GM20431 (cell line): ENCODE results near the gene PHLPP1.

ENCODE experiments used
- in situ Hi-C: fragments of 300-500 bp; cut with MseI, MboI; formaldehyde crosslinking; loops from one replicate; pipeline ENCODE4 v1.15.0; 2020; ENCODE audit warnings: low sequenced_read_pairs; ENCODE audit not compliant: unreplicated experiment

PHLPP1 gene

GRCh38 chr18:62988471-62988870, 273.1 kb downstream of the PHLPP1 start:
- in situ Hi-C loops, result loop anchor here (25.0 kb wide), 2 partner anchors 401 to 551 kb away; no protein-coding TSS in a partner anchor

GRCh38 chr18:62989195-62989594, 273.9 kb downstream of the PHLPP1 start:
- in situ Hi-C loops, result loop anchor here (25.0 kb wide), 2 partner anchors 402 to 552 kb away; no protein-coding TSS in a partner anchor

- in situ Hi-C loops, result loop anchor here (25.0 kb wide), 2 partner anchors 403 to 553 kb away; no protein-coding TSS in a partner anchor
Measured at GRCh38 chr18:62990653-62991052, 275.3 kb downstream of the PHLPP1 start.

GRCh38 chr18:62991389-62991788, 276.0 kb downstream of the PHLPP1 start:
- in situ Hi-C loops, result loop anchor here (25.0 kb wide), 2 partner anchors 404 to 554 kb away; no protein-coding TSS in a partner anchor

GRCh38 chr18:62991959-62992358, 276.6 kb downstream of the PHLPP1 start:
- in situ Hi-C loops, result loop anchor here (25.0 kb wide), 2 partner anchors 405 to 555 kb away; no protein-coding TSS in a partner anchor

- in situ Hi-C loops, result loop anchor here (25.0 kb wide), 2 partner anchors 406 to 556 kb away; no protein-coding TSS in a partner anchor
Measured at GRCh38 chr18:62992877-62993365, 277.6 kb downstream of the PHLPP1 start.

GRCh38 chr18:62996566-62996965, 281.2 kb downstream of the PHLPP1 start:
- in situ Hi-C loops, result loop anchor here (25.0 kb wide), 2 partner anchors 409 to 559 kb away; no protein-coding TSS in a partner anchor

- in situ Hi-C loops, result loop anchor here (25.0 kb wide), 2 partner anchors 410 to 560 kb away; no protein-coding TSS in a partner anchor
Measured at GRCh38 chr18:62997076-62997475, 281.7 kb downstream of the PHLPP1 start.

GRCh38 chr18:62998443-62998842, 283.1 kb downstream of the PHLPP1 start:
- in situ Hi-C loops, result loop anchor here (25.0 kb wide), 2 partner anchors 411 to 561 kb away; no protein-coding TSS in a partner anchor

- in situ Hi-C loops, result loop anchor here (25.0 kb wide), 2 partner anchors 412 to 562 kb away; no protein-coding TSS in a partner anchor
Measured at GRCh38 chr18:62999392-62999791, 284.1 kb downstream of the PHLPP1 start.

GRCh38 chr18:62999921-63000320, 284.6 kb downstream of the PHLPP1 start:
- in situ Hi-C loops, result loop anchor here (25.0 kb wide), 3 partner anchors 413 to 563 kb away; no protein-coding TSS in a partner anchor

GRCh38 chr18:63000839-63001238, 285.5 kb downstream of the PHLPP1 start:
- in situ Hi-C loops, result loop anchor here (25.0 kb wide), 1 partner anchor 436 kb away; no protein-coding TSS in a partner anchor

- in situ Hi-C loops, result loop anchor here (25.0 kb wide), 1 partner anchor 435 kb away; no protein-coding TSS in a partner anchor
Measured at GRCh38 chr18:63001861-63002260, 286.5 kb downstream of the PHLPP1 start.

GRCh38 chr18:63002305-63002704, 287.0 kb downstream of the PHLPP1 start:
- in situ Hi-C loops, result loop anchor here (25.0 kb wide), 1 partner anchor 435 kb away; no protein-coding TSS in a partner anchor

GRCh38 chr18:63002803-63003445, 287.6 kb downstream of the PHLPP1 start:
- in situ Hi-C loops, result loop anchor here (25.0 kb wide), 1 partner anchor 434 kb away; no protein-coding TSS in a partner anchor

GRCh38 chr18:63003899-63004298, 288.6 kb downstream of the PHLPP1 start:
- in situ Hi-C loops, result loop anchor here (25.0 kb wide), 1 partner anchor 433 kb away; no protein-coding TSS in a partner anchor

GRCh38 chr18:63004466-63005089, 289.2 kb downstream of the PHLPP1 start:
- in situ Hi-C loops, result loop anchor here (25.0 kb wide), 1 partner anchor 433 kb away; no protein-coding TSS in a partner anchor

GRCh38 chr18:63005306-63005705, 290.0 kb downstream of the PHLPP1 start:
- in situ Hi-C loops, result loop anchor here (25.0 kb wide), 1 partner anchor 432 kb away; no protein-coding TSS in a partner anchor

GRCh38 chr18:63007231-63007630, 291.9 kb downstream of the PHLPP1 start:
- in situ Hi-C loops, result loop anchor here (25.0 kb wide), 1 partner anchor 430 kb away; no protein-coding TSS in a partner anchor

- in situ Hi-C loops, result loop anchor here (10.0 to 25.0 kb wide), 2 partner anchors 319 to 421 kb away; no protein-coding TSS in a partner anchor
Measured at GRCh38 chr18:63016270-63016669, 300.9 kb downstream of the PHLPP1 start.
